ENCODE data around the gene DPM3. TPM values are rescaled to one million over a fixed set of nuclear protein-coding genes. Genes with fewer than 3 reads are reported as not detected.
A peak's percentile ranks its signal among the peaks of the same experiment; 100 is the strongest.

DPM3 gene
- total RNA-seq, 1 experiment from 2014 or later: 73.5 TPM

GRCh38 chr1:155173478-155174323 is 33.4 kb upstream of the DPM3 start, which contains the start of gene TRIM46:
TRIM46 (plus strand) TSS chr1:155173849; CDS start chr1:155173967, 118 bp downstream.
- Mint-ChIP-seq H3K4me3 (peak within 1 kb of the TSS; percentile 94), H3K36me3 (peaks cover 30% of the 10 kb centered on the region), H3K27ac (peak within 1 kb of the TSS; percentile 95), H3K9me3 (no peaks in the 10 kb centered on the region), H3K27me3 (ENCODE audit: low read depth) (no peaks in the 10 kb centered on the region), H3K4me1 (peaks cover 29% of the 10 kb centered on the region)
- peak; percentile 50 for TF ChIP-seq ZNF423 (CRISPR knock-in tag; IDR thresholded peaks at IDR 0.05)
- TF ChIP-seq, protein P1, sequence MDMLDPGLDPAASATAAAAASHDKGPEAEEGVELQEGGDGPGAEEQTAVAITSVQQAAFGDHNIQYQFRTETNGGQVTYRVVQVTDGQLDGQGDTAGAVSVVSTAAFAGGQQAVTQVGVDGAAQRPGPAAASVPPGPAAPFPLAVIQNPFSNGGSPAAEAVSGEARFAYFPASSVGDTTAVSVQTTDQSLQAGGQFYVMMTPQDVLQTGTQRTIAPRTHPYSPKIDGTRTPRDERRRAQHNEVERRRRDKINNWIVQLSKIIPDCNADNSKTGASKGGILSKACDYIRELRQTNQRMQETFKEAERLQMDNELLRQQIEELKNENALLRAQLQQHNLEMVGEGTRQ (CRISPR knock-in tag; IDR thresholded peaks at IDR 0.05): peak; percentile 72
- peak; percentile 84 for TF ChIP-seq ZNF232 (CRISPR knock-in tag; IDR thresholded peaks at IDR 0.05)
- TF ChIP-seq FOXP1 (CRISPR knock-in tag; IDR thresholded peaks at IDR 0.05; ENCODE audit: borderline replicate concordance): 0 out of 2 replicates have a peak, but pooled peaks have one; percentile 27
- 0 out of 2 replicates have a peak, but pooled peaks have one; percentile 30 for TF ChIP-seq FOXK1 (CRISPR knock-in tag; IDR thresholded peaks at IDR 0.05)
- TF ChIP-seq, protein P2, sequence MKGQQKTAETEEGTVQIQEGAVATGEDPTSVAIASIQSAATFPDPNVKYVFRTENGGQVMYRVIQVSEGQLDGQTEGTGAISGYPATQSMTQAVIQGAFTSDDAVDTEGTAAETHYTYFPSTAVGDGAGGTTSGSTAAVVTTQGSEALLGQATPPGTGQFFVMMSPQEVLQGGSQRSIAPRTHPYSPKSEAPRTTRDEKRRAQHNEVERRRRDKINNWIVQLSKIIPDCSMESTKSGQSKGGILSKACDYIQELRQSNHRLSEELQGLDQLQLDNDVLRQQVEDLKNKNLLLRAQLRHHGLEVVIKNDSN (CRISPR knock-in tag; IDR thresholded peaks at IDR 0.05): peak; percentile 61; the same call in 1 of the 2 replicates
- TF ChIP-seq, protein P3, sequence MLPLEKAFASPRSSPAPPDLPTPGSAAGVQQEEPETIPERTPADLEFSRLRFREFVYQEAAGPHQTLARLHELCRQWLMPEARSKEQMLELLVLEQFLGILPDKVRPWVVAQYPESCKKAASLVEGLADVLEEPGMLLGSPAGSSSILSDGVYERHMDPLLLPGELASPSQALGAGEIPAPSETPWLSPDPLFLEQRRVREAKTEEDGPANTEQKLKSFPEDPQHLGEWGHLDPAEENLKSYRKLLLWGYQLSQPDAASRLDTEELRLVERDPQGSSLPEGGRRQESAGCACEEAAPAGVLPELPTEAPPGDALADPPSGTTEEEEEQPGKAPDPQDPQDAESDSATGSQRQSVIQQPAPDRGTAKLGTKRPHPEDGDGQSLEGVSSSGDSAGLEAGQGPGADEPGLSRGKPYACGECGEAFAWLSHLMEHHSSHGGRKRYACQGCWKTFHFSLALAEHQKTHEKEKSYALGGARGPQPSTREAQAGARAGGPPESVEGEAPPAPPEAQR (CRISPR knock-in tag; IDR thresholded peaks at IDR 0.05): no peak
- 0 out of 2 replicates have a peak, but pooled peaks have one; percentile 12 for TF ChIP-seq CBFB (CRISPR knock-in tag; IDR thresholded peaks at IDR 0.05; ENCODE audit: low read depth)
- TF ChIP-seq ZBTB43 (CRISPR knock-in tag; IDR thresholded peaks at IDR 0.05): peak; percentile 48; the same call in 1 of the 2 replicates
- TF ChIP-seq AR (CRISPR knock-in tag; IDR thresholded peaks at IDR 0.05): no peak
- peak; percentile 58; the same call in 1 of the 2 replicates for TF ChIP-seq MAX (CRISPR knock-in tag; IDR thresholded peaks at IDR 0.05)
- 0 out of 2 replicates have a peak, but pooled peaks have one; percentile 5 for TF ChIP-seq ETV6 (CRISPR knock-in tag; IDR thresholded peaks at IDR 0.05)
- TF ChIP-seq NFE2L1 (CRISPR knock-in tag; IDR thresholded peaks at IDR 0.05): no peak; the same call in 1 of the 2 replicates
- TF ChIP-seq TEAD4 (CRISPR knock-in tag; IDR thresholded peaks at IDR 0.05): no peak
- DNase-seq (ENCODE audit: low spot score) (peak; percentile 79), ATAC-seq (peak; percentile 26)
- POLR2A ChIA-PET: interaction anchor here (0.5 to 5.2 kb wide), 15 partner anchors 21 to 203 kb away, joined by 3 to 83 read pairs (median 3); partner anchors contain the start of gene SHC1
- CTCF ChIA-PET: interaction anchor here (0.7 to 12.2 kb wide), 60 partner anchors 7 to 1004 kb away, joined by 3 to 605 read pairs (median 7); partner anchors contain the start of genes ADAM15, CLK2, DPM3 and EFNA1

Measured in WTC11 (cell line).